Neural cell (in vitro differentiated cells): ENCODE data around the gene KLHL36.

Source experiments
- CTCF ChIP-seq: fragments of 450-650 bp; IDR thresholded peaks from 2 replicates; pipeline ENCODE4 v1.5.1; 2014; ENCODE audit warnings: antibody characterized with exemption, mild to moderate bottlenecking, moderate library complexity; ENCODE audit not compliant: poor library complexity, severe bottlenecking
- EZH2 ChIP-seq: fragments of 200-600, 300-800 bp; shearing (Covaris generic), sonication (generic); IDR thresholded peaks from 2 replicates; pipeline ENCODE4 v1.6.1; 2014; ENCODE audit warnings: antibody characterized with exemption, low read length, borderline replicate concordance, mild to moderate bottlenecking; ENCODE audit not compliant: insufficient read depth, poor library complexity, severe bottlenecking
- MXI1 ChIP-seq: fragments of 450-650 bp; conservative IDR thresholded peaks from 2 replicates; pipeline ENCODE4 v1.6.1; 2014; ENCODE audit warnings: antibody characterized with exemption, mild to moderate bottlenecking; ENCODE audit not compliant: poor library complexity, severe bottlenecking
- POLR2AphosphoS5 ChIP-seq: IDR thresholded peaks from 2 replicates; pipeline ENCODE4 v1.6.1; 2012
- RAD21 ChIP-seq: fragments of 450-650 bp; conservative IDR thresholded peaks from 2 replicates; pipeline ENCODE4 v1.6.1; 2014; ENCODE audit warnings: antibody characterized with exemption, mild to moderate bottlenecking, moderate library complexity
- SMC3 ChIP-seq: fragments of 450-650 bp; conservative IDR thresholded peaks from 2 replicates; pipeline ENCODE4 v1.6.1; 2014; ENCODE audit warnings: antibody characterized with exemption, mild to moderate bottlenecking, moderate library complexity; ENCODE audit not compliant: poor library complexity

DNA sequence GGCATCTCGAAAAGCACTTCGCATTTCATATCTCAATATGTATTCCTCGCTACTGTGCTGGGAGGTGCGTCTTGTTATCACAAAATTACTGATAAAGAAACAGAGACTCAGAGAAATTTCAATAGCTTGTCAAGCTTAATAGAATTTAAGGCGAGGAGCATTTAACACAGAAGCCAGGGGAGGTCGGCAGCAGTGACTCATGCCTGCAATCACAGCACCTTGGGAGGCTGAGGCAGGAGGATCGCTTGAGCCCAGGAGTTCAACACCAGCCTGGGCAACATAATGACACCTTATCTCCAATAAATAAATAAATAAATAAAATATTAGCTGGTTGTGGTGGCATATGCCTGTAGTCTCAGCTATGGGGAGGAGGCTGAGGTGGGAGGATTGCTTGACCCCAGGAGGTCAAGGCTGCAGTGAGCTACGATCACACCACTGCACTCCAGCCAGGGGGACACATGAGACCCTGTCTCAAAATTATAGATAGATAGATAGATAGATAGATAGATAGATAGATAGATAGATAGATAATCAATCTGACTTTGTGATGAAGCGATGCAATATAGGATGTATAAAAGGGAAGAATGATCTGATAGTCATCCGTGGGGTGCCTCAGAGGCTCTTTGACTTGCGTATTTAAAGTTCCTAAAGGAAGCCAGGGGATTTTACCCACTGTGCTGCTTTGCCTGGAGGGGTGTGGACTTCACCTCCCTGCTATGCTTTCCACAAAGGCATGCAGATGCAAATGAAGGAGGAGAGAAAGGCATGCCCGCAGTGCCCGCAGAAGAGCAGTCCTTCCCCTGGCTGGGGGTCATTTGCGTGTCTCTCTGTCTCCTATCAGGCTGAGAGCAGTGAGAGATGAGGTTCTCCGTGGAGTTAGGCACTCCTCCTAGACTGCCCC lies 35.6 kb downstream of the KLHL36 start:
- TF ChIP-seq CTCF, result no peak
- TF ChIP-seq POLR2AphosphoS5, result no peak
- no peak for TF ChIP-seq EZH2
- TF ChIP-seq RAD21, result no peak
- no peak for TF ChIP-seq MXI1
- no peak for TF ChIP-seq SMC3
